GM18858 (cell line): ENCODE data around the gene NTM.
"Not testable (repeated sequence)": the region's sequence is repeated elsewhere in the genome, so short reads cannot be mapped to it uniquely, and the experiment has no call there.

ENCODE experiments used
- ATAC-seq: cut with Tn5 transposase; IDR thresholded peaks from one replicate; pipeline ENCODE4 v1.9.1; 2021; ENCODE audit not compliant: unreplicated experiment

NTM gene

GRCh38 chr11:132052904-132053303 lies 682.5 kb downstream of the NTM start:
- no peak for ATAC-seq

DNA sequence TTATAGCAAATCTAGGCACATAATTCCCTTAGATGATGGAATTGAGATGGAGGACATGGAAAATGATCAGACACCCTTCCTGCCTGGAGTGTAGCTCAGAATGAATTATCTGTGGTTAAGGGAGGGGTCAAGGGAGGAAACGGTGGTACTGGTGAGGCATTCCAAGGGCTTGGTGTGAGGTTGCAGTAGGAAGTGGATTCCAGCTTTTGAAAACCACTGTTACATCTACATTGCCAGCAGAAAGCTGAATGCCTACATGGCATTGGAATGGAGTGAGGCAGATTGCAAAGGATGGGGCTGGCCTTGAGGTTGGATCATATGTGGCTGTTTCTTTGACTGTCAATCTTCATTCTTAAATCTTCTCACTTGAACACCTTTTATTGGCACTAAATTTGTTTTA lies 684.4 kb downstream of the NTM start:
- no peak for ATAC-seq

GRCh38 chr11:132055296-132055695 lies 684.9 kb downstream of the NTM start:
- ATAC-seq, result no peak

DNA sequence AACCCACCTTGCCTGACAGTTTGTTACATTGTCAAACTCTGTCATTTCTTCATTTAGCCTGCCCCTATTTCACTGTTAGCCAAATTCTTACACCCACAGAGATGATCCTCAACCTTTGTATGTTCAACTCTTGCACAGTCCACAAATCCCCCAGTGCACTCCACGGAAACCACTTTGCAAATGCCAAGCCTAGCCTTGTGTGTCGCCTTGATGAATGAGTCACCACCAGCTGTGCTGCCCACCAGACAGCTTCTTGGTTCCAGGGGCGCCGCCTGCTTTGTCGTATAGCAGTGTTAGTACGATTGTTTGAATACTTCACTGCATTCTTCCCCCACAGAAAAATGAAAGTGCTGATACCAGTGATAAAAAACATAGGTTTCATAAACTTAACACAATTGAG lies 686.3 kb downstream of the NTM start:
- ATAC-seq, result no peak

- ATAC-seq, result no peak
These were observed 686.9 kb downstream of the NTM start for GRCh38 chr11:132057266-132057665.

- no peak for ATAC-seq
These were observed 687.9 kb downstream of the NTM start for GRCh38 chr11:132058211-132058772.

- ATAC-seq, result no peak
These were observed 690.2 kb downstream of the NTM start for GRCh38 chr11:132060567-132060966.

GRCh38 chr11:132062031-132062430 lies 691.6 kb downstream of the NTM start:
- ATAC-seq, result no peak

- ATAC-seq, result no peak
These were observed 692.1 kb downstream of the NTM start for GRCh38 chr11:132062541-132062940.

- no peak for ATAC-seq
These were observed 694.7 kb downstream of the NTM start for GRCh38 chr11:132064987-132065620.

DNA sequence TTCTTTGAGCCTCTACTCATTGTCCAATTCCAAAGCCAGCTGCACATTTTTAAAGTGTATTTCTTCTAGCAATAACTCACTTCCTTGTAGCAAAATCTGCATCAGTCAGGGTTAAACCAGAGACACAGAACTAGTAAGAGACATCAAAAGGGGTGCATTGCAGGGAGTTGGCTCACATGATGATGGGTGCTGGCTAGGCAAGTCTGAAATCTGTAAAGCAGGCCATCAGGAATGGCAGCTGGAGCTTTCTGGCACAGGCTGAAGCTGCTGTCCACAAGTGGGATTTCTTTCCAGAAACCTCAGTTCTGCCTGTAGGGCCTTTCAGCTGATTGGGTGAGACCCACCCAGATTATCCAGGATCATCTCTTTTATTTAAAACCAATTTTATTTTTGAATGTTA lies 698.1 kb downstream of the NTM start:
- ATAC-seq, result no peak

DNA sequence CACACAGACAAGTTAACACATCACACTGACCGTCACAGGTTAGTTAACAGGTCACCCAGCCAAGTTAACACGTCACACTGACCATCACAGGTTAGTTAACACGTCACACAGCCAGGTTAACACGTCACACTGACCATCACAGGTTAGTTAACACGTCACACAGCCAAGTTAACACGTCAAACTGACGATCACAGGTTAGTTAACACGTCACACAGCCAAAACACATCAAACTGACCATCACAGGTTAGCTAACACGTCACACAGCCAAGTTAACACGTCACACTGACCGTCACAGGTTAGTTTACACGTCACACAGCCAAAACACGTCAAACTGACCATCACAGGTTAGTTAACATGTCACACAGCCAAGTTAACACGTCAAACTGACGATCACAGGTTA lies 699.2 kb downstream of the NTM start:
- ATAC-seq, result not testable (repeated sequence)

- not testable (repeated sequence) for ATAC-seq
These were observed 700.5 kb downstream of the NTM start for GRCh38 chr11:132070907-132071306.

DNA sequence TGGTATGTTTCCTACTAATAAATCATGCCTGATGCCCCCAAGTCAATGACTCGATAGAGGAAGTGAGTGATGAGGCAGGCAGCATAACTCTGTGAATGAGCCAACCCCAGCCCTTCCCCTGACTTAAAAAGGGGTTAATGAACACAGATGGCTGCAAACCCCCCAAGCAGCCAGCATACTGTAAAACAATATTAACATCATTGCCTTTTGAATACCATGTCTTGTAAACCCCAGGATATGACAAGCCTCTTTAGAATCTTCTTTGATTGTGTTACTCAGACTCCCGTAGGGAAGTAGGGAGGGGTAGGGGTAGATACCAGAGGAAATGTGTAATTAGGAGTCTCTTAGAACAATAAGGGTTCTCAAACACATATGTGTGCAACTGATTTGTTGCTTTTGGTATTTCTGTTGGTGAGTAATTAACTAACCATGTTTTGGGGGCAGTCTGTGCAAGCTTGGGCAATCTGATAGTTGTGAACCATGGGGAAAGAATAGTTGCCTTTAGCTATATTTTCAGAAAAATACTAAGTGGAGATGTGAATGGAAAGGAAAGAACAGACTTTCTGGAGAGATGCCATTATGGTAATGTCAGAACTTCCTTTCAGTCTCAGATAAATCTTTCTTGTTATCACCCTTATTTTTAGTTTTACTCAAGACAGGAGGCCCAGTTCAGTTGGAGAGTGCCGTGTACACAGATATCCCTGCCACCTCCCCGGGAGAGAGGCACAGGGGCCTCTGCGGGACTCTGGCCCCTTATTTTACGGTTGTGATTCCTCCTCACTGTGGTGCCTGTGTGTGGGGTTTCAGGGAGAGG lies 701.8 kb downstream of the NTM start:
- no peak for ATAC-seq

GRCh38 chr11:132072858-132073211 lies 702.4 kb downstream of the NTM start:
- no peak for ATAC-seq

DNA sequence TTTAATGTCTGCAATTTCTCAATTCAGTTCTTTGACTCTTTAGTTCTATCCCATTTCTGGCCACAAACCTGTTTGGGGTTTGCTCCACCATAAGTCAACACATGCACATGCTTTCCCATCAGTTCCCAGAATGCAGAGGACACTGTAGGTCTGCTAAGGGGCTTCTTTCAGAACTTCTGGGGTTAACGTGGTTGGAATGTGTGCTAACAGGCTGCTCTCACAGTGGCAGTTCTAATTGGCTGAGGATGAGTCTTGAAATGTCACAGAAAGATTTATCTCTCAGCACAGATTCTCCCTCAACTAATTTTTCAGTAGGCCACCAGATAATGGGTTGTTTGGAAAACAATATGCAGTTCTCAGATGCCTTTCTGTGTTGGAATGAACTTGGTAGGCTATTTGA lies 703.4 kb downstream of the NTM start:
- no peak for ATAC-seq

- ATAC-seq, result no peak
These were observed 705.0 kb downstream of the NTM start for GRCh38 chr11:132075447-132075846.

DNA sequence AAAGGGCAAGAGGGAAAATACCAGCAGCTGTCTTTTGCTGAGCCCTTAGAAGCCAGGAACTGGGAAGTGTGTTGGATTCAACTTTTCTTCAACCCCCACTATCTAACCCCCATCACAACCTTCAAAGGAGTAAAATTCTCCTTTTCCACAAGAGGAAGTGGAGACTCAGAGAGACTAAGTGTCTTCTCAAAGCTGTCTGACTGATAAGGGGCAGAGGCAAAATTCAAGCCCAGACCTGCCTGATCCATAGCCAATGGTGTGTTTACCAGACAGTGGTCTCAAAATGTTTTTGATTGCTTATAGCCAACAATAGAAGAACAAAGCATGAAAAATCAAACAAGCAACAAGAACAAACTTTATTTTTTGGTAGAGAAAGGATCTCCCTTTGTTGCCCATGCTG lies 707.0 kb downstream of the NTM start:
- ATAC-seq, result no peak

- no peak for ATAC-seq
These were observed 708.1 kb downstream of the NTM start for GRCh38 chr11:132078264-132079076.

DNA sequence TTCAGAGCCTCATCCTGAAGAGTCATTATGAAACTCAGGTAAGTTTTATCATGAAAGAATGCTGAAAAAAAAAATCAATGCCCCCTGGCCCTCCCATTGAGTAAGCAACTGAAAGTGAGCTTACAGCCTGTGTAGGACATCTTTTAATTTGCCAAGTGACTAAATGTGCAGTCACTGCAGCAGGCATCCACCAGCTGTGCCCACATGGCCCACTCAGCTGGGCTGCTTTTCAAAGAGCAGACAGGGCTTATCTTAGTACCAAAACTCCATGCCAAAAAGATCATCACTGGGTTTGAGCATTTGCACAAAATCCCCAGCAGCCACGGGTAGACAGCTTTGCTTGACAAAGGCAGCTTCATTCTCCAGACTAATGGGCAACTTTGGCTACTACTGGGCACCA lies 709.7 kb downstream of the NTM start:
- ATAC-seq, result no peak

GRCh38 chr11:132082566-132082965 lies 712.2 kb downstream of the NTM start:
- no peak for ATAC-seq

- ATAC-seq, result no peak
These were observed 714.0 kb downstream of the NTM start for GRCh38 chr11:132084433-132084832.
